OCI-LY7 (cell line): Measurements from ENCODE around the gene PHOSPHO2. TPM values are rescaled to one million over a fixed set of nuclear protein-coding genes. Genes with fewer than 3 reads are reported as not detected.
"Not testable (repeated sequence)": the region's sequence is repeated elsewhere in the genome, so short reads cannot be mapped to it uniquely, and the experiment has no call there.

Experiments used
- BruUV-seq: library from RNA; stranded (reverse); fragments of 400-500 nt; replicated peaks from 2 replicates; lab custom pipeline; 2021; lab: Mats Ljungman, UMichigan
- CTCF ChIA-PET: fragments of 300-600 bp; sonication (Branson Sonifier 250); formaldehyde crosslinking; loops from one replicate; lab custom pipeline; 2022; ENCODE audit warnings: antibody characterized with exemption; ENCODE audit not compliant: unreplicated experiment; lab: Charles Lee
- POLR2A ChIA-PET: fragments of 300-600 bp; sonication (Branson Sonifier 250); formaldehyde crosslinking; loops from one replicate; lab custom pipeline; 2022; ENCODE audit warnings: antibody characterized with exemption; lab: Charles Lee
- DNase-seq: peaks from one replicate; pipeline ENCODE4 v3.0.0-alpha.2; 2015; ENCODE audit warnings: low spot score
- H2AFZ ChIP-seq: fragments of 200-600 bp; sonication (generic), shearing (Covaris generic); 2 replicates; pipeline ENCODE4 v1.6.1; 2014; ENCODE audit warnings: mild to moderate bottlenecking, antibody characterized with exemption, low read length, moderate library complexity
- H3K27ac ChIP-seq: fragments of 200-600 bp; sonication (generic); 2 replicates; pipeline ENCODE4 v1.5.1; 2014; ENCODE audit warnings: mixed run types, low read depth, mild to moderate bottlenecking, moderate library complexity, low read length, inconsistent platforms; ENCODE audit not compliant: poor library complexity, severe bottlenecking
- H3K36me3 ChIP-seq: fragments of 200-600 bp; sonication (generic); 2 replicates; pipeline ENCODE4 v1.6.1; 2014; ENCODE audit warnings: mild to moderate bottlenecking, antibody characterized with exemption, low read length, moderate library complexity, mixed read lengths; ENCODE audit not compliant: insufficient read depth
- H3K4me1 ChIP-seq: fragments of 200-600 bp; sonication (generic); 2 replicates; pipeline ENCODE4 v1.5.1; 2014; ENCODE audit warnings: mild to moderate bottlenecking, low read length; ENCODE audit not compliant: insufficient read depth, poor library complexity, severe bottlenecking
- H3K4me2 ChIP-seq: fragments of 200-600 bp; sonication (generic); 2 replicates; pipeline ENCODE4 v1.6.1; 2014; ENCODE audit warnings: mild to moderate bottlenecking, low read length
- H3K4me3 ChIP-seq: fragments of 200-600 bp; sonication (generic); 2 replicates; pipeline ENCODE4 v1.5.1; 2014; ENCODE audit warnings: mild to moderate bottlenecking, low read depth, low read length; ENCODE audit not compliant: poor library complexity, severe bottlenecking
- H3K79me2 ChIP-seq: fragments of 200-600 bp; sonication (generic); 2 replicates; pipeline ENCODE4 v1.6.1; 2016; ENCODE audit warnings: low read depth, mild to moderate bottlenecking, low read length, moderate library complexity, mixed read lengths; ENCODE audit not compliant: insufficient read depth
- H3K9me2 ChIP-seq: fragments of 200-600 bp; sonication (generic); 2 replicates; pipeline ENCODE4 v1.6.1; 2016; ENCODE audit warnings: mild to moderate bottlenecking, low read length, mixed read lengths; ENCODE audit not compliant: insufficient read depth
- H3K9me3 ChIP-seq: fragments of 200-600 bp; sonication (generic); 2 replicates; pipeline ENCODE4 v1.6.1; 2014; ENCODE audit warnings: mild to moderate bottlenecking, mixed run types, low read length, mixed read lengths
- H4K20me1 ChIP-seq: fragments of 200-600 bp; sonication (generic); 2 replicates; pipeline ENCODE4 v1.6.1; 2014; ENCODE audit warnings: mild to moderate bottlenecking, antibody characterized with exemption, low read length, moderate library complexity, mixed read lengths; ENCODE audit not compliant: insufficient read depth
- EZH2phosphoT487 ChIP-seq: fragments of 200-600 bp; sonication (generic); IDR thresholded peaks from 2 replicates; pipeline ENCODE4 v1.6.1; 2018; ENCODE audit warnings: low read depth, borderline replicate concordance, mild to moderate bottlenecking, mixed run types, antibody characterized with exemption, low read length, moderate library complexity, mixed read lengths
- intact Hi-C: fragments of 100-400 bp; cut with micrococcal nuclease; formaldehyde crosslinking; loops from one replicate; pipeline ENCODE4 v1.10.0; 2022; ENCODE audit not compliant: unreplicated experiment
- total RNA-seq, 2 experiments: library from RNA; depleted of rRNA in 1 of 2; stranded (reverse); fragments of >200 nt in 1 of 2; shearing (Covaris generic) in 1 of 2; gene quantifications; 2 replicates each; pipeline ENCODE4 v1.2.3, GENCODE V29; 2014 to 2022
- TF ChIP-seq, protein P1 (sequence below): fragments of 200-600 bp; sonication (generic); conservative IDR thresholded peaks from 2 replicates; pipeline ENCODE4 v1.5.1; 2014; ENCODE audit warnings: mild to moderate bottlenecking, antibody characterized with exemption, low read length, moderate library complexity, mixed read lengths

Gene PHOSPHO2
- total RNA-seq, 2 experiments from 2014 or later, result 2.8 to 2.9 TPM

- intact Hi-C loops, CTCF ChIA-PET, H3K36me3 ChIP-seq, H3K9me3 ChIP-seq, BruUV-seq, H3K79me2 ChIP-seq, POLR2A ChIA-PET, H2AFZ ChIP-seq, H3K4me3 ChIP-seq, H4K20me1 ChIP-seq, DNase-seq, H3K4me2 ChIP-seq, H3K27ac ChIP-seq, H3K4me1 ChIP-seq, H3K9me2 ChIP-seq: not testable (repeated sequence)
Observed at GRCh38 chr2:169686825-169687224, 7.4 kb upstream of the PHOSPHO2 start.

- H3K9me3 ChIP-seq, intact Hi-C loops, BruUV-seq, H3K79me2 ChIP-seq, H3K36me3 ChIP-seq, H3K27ac ChIP-seq, H3K4me1 ChIP-seq, H3K4me2 ChIP-seq, CTCF ChIA-PET, H3K4me3 ChIP-seq, H2AFZ ChIP-seq, H3K9me2 ChIP-seq, H4K20me1 ChIP-seq, DNase-seq: not testable (repeated sequence)
- POLR2A ChIA-PET, result interaction anchor here (0.6 kb wide), 1 partner anchor 24 kb away, joined by 4 read pairs; no protein-coding TSS in a partner anchor
Observed at GRCh38 chr2:169687943-169688342, 6.3 kb upstream of the PHOSPHO2 start.

- BruUV-seq, result no TSS peak
- CTCF ChIA-PET, result no interaction called here
Observed at GRCh38 chr2:169690958-169691357, 3.3 kb upstream of the PHOSPHO2 start.

More at GRCh38 chr2:169690958-169691357, 3.3 kb upstream of the PHOSPHO2 start:
- peaks cover 16% of the 10 kb centered on the region for H3K4me1 ChIP-seq
- H3K36me3 ChIP-seq, result no peaks in the 10 kb centered on the region
- H3K4me3 ChIP-seq, result no peak overlapping the region
- no peak overlapping the region for H3K4me2 ChIP-seq
- H3K9me3 ChIP-seq, result no peaks in the 10 kb centered on the region
- H3K79me2 ChIP-seq, result peaks cover 4% of the 10 kb centered on the region; the same call in 1 of the 2 replicates
- no peak overlapping the region for H2AFZ ChIP-seq
- no peaks in the 10 kb centered on the region for H4K20me1 ChIP-seq
- no peak for TF ChIP-seq EZH2phosphoT487
- TF ChIP-seq, protein P1, sequence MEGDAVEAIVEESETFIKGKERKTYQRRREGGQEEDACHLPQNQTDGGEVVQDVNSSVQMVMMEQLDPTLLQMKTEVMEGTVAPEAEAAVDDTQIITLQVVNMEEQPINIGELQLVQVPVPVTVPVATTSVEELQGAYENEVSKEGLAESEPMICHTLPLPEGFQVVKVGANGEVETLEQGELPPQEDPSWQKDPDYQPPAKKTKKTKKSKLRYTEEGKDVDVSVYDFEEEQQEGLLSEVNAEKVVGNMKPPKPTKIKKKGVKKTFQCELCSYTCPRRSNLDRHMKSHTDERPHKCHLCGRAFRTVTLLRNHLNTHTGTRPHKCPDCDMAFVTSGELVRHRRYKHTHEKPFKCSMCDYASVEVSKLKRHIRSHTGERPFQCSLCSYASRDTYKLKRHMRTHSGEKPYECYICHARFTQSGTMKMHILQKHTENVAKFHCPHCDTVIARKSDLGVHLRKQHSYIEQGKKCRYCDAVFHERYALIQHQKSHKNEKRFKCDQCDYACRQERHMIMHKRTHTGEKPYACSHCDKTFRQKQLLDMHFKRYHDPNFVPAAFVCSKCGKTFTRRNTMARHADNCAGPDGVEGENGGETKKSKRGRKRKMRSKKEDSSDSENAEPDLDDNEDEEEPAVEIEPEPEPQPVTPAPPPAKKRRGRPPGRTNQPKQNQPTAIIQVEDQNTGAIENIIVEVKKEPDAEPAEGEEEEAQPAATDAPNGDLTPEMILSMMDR, result no peak
- no peak for DNase-seq
- intact Hi-C loops, result loop anchor here (10.0 kb wide), 1 partner anchor 1446 kb away; the partner anchor contains the start of gene STK39
- POLR2A ChIA-PET, result interaction anchor here (0.6 to 0.8 kb wide), 2 partner anchors 79 to 102 kb away, joined by 3 to 4 read pairs; no protein-coding TSS in a partner anchor
- no peaks in the 10 kb centered on the region for H3K9me2 ChIP-seq
- H3K27ac ChIP-seq, result no peak overlapping the region
